Skin of body (tissue), 2 donors: ENCODE measurements around the gene UQCRFS1. TPM values are rescaled to one million over a fixed set of nuclear protein-coding genes. Genes with fewer than 3 reads are reported as not detected.
"Not testable (repeated sequence)": the region's sequence is repeated elsewhere in the genome, so short reads cannot be mapped to it uniquely, and the experiment has no call there.

Source experiments
- DNase-seq: peaks from one replicate; lab custom pipeline; 2025; lab: John Stamatoyannopoulos, UW
- total RNA-seq: library from RNA; depleted of rRNA; stranded (reverse); fragments of >200 nt; gene quantifications from one replicate; pipeline ENCODE4 v1.2.3, GENCODE V29; 2014

Gene UQCRFS1
- total RNA-seq, 1 donor from 2014 or later = 23.0 TPM

DNA sequence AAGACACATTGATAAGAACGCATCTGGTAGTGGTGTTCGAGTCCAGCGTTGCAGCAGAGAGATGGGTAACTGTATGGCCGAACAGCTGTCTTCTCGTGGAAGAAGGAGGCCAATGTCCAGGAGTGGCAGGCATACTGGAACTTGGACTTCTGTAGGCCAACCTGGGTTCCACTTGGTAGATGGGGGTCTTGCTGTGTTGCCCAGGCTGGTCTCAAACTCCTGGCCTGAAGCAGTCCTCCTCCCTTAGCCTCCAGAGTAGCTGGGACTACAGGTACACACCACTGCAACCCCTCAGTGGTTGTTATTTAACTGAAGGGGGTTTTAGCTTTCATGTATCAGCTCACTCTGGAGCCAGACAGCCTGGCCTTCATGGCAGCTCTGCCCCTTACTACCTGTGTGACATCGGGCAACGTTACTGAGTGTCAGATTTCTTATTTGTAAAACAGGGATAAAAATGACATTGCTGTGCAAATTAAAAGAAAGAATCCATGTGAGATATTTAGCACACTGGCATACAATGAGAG lies 2.4 kb upstream of the UQCRFS1 start:
- DNase-seq = no peak

GRCh38 chr19:29214411-29214810 lies 1.5 kb upstream of the UQCRFS1 start:
- no peak for DNase-seq

- DNase-seq = peak; percentile 8
Measured at GRCh38 chr19:29212356-29212647, 649 bp downstream of the UQCRFS1 start.

DNA sequence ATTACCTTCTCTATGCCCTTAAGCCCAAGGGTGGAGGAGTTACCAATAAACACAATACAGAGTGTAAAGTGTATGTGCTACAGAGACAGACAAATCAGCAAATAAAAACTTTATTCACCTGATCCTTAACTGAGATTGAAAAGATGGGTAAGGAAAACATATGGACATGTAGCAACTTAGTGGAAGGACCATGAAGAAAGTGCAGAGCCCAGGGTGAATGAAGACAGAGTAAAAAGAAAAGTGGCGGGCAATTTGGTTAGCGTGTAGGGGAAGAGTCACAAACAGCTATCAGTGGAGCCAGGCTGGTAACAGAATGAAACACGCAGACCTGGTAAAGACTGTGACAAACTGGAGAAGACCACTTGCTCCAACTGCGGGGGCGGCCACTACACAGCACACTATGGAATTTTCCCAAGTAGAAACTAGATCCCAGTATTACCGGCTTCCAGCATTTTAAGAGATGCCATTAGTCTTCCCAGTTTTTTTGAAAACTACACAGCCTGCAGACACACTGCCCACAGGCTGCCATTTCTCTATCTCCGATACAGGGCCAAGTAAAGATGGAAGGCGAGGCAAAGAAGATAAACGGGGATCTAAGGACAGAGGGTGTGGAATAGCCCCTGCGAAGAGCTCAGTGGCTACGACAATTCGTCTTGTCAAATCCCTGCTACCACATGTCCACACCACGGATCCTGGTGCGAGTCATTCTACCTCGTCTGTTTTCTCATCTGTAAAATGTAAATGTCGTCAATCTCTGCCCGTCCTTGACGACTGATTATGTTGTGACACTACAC lies 1.2 kb downstream of the UQCRFS1 start:
- DNase-seq = no peak

- DNase-seq = not testable (repeated sequence)
Measured at GRCh38 chr19:29211041-29211440, 1.9 kb downstream of the UQCRFS1 start.

DNA sequence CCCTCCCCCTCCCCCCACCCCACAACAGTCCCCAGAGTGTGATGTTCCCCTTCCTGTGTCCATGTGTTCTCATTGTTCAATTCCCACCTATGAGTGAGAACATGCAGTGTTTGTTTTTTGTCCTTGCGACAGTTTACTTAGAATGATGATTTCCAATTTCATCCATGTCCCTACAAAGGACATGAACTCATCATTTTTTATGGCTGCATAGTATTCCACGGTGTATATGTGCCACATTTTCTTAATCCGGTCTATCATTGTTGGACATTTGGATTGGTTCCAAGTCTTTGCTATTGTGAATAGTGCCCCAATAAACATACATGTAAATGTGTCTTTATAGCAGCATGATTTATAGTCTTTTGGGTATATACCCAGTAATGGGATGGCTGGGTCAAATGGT lies 2.4 kb downstream of the UQCRFS1 start:
- DNase-seq = not testable (repeated sequence)

GRCh38 chr19:29207403-29208187 lies 5.4 kb downstream of the UQCRFS1 start:
- DNase-seq = not testable (repeated sequence)

GRCh38 chr19:29206453-29206852 lies 6.5 kb downstream of the UQCRFS1 start:
- no peak for DNase-seq

GRCh38 chr19:29202281-29202680 lies 10.7 kb downstream of the UQCRFS1 start:
- no peak for DNase-seq

GRCh38 chr19:29201855-29202254 lies 11.1 kb downstream of the UQCRFS1 start:
- DNase-seq = no peak

DNA sequence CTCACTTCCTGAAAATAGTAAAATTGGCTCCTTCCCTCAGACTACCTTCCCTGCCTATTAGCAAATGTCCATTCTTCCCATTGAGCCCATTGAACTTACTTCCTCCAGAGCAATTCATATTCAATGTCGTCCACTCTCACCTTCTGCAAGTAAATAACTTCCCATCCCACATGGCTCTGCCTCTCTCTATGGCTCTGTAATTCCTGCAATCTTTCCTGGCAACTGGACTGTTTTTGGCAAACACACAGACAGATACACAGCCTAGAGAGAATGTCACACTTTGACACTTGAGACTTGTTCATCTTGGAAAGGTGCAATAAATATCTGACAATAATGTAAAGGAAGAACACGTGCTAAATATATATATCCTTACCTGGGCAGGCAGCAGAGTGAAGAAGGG lies 18.3 kb downstream of the UQCRFS1 start:
- DNase-seq = no peak

GRCh38 chr19:29193155-29193554 lies 19.8 kb downstream of the UQCRFS1 start:
- DNase-seq = no peak

DNA sequence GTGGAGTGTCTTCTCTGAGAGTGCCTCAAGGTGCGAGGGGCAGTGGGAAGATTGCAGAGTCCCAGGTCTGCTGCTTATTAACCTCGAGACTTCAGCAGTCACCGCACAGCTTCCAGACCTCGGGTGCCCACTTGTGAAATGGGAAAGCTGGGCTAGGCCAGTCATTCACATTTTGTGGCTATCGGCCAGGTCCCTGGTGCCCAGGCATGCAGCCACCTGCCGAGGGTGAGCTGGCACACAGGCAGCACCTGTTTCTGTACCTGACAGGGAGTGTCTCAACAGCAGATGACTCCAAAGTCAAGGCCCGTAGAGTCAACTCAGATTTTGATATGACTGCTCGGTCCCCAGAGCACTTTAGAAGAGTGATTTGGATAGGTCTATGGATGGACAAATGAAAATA lies 21.9 kb downstream of the UQCRFS1 start:
- DNase-seq = no peak

GRCh38 chr19:29189033-29189360 lies 24.0 kb downstream of the UQCRFS1 start:
- peak; percentile 36 for DNase-seq

GRCh38 chr19:29188289-29189032 lies 24.5 kb downstream of the UQCRFS1 start:
- peak; percentile 36 for DNase-seq

DNA sequence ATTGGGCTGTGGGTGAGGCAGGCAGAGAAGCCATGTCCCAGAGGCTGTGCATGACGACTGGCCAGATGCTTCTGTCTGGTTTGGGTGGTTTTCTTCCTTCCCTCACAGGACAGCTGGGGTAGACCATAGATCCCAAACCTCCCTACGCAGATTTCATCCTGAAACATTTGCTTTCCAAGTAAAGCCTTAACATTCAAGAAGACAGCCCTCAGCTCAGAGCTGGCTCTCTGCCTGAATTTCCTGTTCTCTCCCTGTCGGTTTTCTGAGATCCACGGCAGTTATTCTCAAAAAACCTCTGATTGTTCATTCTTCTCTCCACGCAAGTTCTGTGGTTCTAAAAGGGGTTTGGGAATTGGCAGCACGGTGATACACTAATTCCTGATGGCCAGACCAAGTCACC lies 25.3 kb downstream of the UQCRFS1 start:
- DNase-seq = no peak

DNA sequence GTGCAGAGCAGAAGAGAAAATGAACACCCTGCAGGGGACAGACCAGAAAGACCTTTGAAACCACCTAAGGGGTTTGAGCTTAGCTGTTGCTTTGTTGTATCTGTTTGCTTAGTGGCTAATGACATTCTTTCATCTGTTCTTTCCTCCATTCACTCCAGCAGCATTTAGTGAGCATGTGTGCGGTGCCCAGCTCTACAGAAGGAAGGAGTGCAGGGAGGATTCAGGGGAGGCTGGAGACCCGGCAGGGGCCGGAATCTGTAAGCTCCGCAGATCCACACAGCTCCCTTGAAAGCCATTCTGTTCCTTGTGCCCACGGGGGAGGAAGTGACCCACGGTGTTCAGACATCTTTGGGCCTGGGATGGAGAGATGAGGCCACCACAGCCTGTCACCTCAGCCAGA lies 27.5 kb downstream of the UQCRFS1 start:
- no peak for DNase-seq

DNA sequence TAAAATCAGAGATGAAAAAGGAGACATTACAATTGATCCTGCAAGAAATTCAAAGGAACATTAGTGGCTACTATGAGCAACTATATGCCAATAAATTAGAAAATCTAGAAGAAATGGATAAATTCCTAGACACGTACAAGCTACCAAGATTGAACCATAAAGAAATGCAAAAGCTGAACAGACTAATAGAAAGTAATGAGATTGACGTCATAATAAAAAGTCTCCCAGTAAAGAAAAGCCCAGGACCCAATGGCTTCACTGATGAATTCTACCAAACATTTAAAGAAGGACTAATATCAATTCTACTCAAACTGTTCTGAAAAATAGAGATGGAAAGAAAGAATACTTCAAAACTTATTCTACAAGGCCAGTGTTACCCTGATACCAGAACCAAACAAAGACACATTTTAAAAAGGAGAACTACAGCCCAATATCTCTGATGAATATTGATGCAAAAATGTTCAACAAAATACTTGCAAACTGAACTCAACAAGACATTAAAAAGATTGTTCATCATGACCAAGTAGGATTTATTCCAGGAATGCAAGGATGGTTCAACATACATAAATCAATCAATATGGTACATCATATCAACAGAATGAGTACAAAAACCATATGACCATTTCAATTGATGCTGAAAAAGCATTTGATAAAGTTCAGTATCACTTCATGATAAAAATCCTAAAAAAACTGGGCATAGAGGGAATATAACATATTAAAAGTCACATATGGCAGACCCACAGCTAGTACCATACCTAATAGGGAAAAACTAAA lies 35.8 kb downstream of the UQCRFS1 start:
- DNase-seq = no peak

GRCh38 chr19:29173896-29174295 lies 39.1 kb downstream of the UQCRFS1 start:
- no peak for DNase-seq

DNA sequence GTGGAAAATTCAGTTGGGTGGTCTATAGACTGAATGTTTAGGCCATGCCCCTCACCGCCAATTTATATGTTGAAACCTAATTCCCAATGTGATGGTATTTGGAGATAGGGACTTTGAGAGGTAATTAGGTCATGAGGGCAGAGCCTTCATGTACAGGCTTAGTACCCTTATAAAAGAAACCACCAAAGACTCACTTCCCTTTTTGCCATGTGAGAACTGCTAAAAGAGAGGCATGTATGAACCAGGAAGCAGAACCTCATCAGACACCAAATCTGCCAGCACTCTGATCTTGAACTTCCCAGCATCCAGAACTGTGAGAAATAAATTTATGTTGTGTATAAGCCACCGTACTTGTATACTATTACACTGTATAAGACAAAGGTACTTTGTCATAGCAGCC lies 40.6 kb downstream of the UQCRFS1 start:
- no peak for DNase-seq

GRCh38 chr19:29171525-29171924 lies 41.4 kb downstream of the UQCRFS1 start:
- DNase-seq = no peak
